Esophagus squamous epithelium (tissue), 4 donors: Measurements from ENCODE around the gene CCNK.

Experiments used
- CTCF ChIP-seq, 6 experiments: fragments of 450-650 bp in 4 of 6; fragments of 200-600 bp in 2 of 6; sonication (generic) in 2 of 6; IDR thresholded peaks; one replicate each; pipeline ENCODE4 v1.5.1; 2016 to 2019; ENCODE audit warnings: antibody characterized with exemption in 6 of 6, mild to moderate bottlenecking in 4 of 6, moderate library complexity in 4 of 6
- POLR2A ChIP-seq, 4 donors: fragments of 450-650 bp; IDR thresholded peaks; one replicate each; pipeline ENCODE4 v1.6.1; 2017; ENCODE audit warnings: antibody characterized with exemption in 4 of 4, mild to moderate bottlenecking in 4 of 4, moderate library complexity in 3 of 4

DNA sequence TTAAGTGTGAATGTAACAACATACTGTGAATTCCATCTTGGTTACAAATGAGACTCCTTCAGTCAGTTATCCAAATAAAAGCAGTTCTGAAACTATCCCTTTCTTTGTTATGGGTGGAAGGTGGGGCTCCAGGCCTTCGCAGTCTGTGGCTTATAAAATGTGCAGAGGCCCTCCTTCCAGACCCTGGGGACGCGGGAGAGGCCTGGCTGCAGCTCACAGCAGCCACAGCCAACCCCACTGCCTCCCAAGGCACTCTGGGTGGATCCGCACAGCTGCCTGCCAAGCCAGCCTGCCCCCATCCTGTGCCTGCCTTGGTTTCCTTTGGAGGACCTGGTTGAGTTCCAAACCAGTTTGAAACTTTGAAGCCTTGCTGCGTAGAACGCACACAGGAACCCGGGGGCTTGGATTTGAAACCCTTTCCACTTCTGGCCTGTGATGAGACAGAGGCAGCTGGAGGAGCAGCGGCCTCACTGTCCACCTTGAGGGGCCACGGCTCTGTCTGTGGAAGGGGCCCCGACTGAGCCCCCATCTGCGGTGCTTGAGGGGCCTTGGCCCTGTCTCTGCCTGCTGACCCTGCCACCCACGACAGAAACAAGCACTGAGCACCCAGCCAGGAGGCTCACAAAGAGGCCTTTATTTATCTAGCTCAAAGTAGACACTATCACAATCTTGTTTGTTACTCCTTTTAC, 30.4 kb downstream of the CCNK start:
- TF ChIP-seq CTCF (IDR thresholded peaks at IDR 0.05) (no peak), POLR2A (IDR thresholded peaks at IDR 0.05) (no peak)
